Right ventricle myocardium superior (tissue), 1 donor: ENCODE data around the gene PLEKHH3. TPM values are rescaled to one million over a fixed set of nuclear protein-coding genes. Genes with fewer than 3 reads are reported as not detected.
"Not testable (repeated sequence)": the region's sequence is repeated elsewhere in the genome, so short reads cannot be mapped to it uniquely, and the experiment has no call there.

Experiments used
- ATAC-seq: fragments of 200-7000 bp; cut with Tn5 transposase; one replicate; pipeline ENCODE4 v1.9.1; 2020; ENCODE audit warnings: mild to moderate bottlenecking; ENCODE audit not compliant: poor library complexity
- DNase-seq: peaks from one replicate; pipeline ENCODE4 v3.0.0-alpha.2; 2020
- intact Hi-C: fragments of 100-400 bp; cut with DNase I; formaldehyde crosslinking; loops from one replicate; pipeline ENCODE4 v1.11.2; 2022
- total RNA-seq: library from RNA; stranded (reverse); fragmentation: NEBNext Ultra II Directional; extraction: Animal tissue kit (Norgen Biotek cat#: 25700); gene quantifications from one replicate; pipeline ENCODE4 v1.2.1, GENCODE V29; 2021
- donor health status: DM: no; HTN: yes; CAD: no; lungs with severe emphysema.

Gene PLEKHH3
- total RNA-seq, 1 donor from 2014 or later, result 27.5 TPM

DNA sequence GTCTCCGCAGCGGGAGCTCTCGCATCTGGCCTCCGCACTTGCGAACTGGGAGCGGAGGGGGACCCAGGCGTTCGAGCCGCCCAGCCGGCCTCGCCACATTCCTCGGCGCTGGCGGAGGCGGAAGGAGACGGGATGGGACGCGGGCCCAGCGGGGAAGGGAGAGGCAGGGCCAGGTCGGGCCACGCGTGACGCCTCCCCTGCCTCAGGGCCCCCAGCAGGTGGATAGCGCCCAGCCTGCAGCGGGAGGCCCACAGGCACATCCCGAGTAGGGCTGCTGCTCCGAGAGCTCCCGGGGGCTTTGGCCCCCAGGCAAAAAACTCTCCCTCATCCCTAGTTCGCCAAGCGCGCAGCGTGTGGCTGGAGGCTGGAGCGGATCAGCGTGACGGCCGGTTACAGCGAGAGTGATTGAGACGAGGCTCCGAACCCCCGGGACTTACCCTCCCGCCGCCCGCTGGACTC, 800 bp downstream of the PLEKHH3 start:
- DNase-seq (peak; percentile 72), ATAC-seq (peak; percentile 19)
- intact Hi-C loops, result loop anchor here (5.0 kb wide), 1 partner anchor 69 kb away; the partner anchor contains the start of genes RETREG3 and TUBG1

- intact Hi-C loops, result loop anchor here (5.0 kb wide), 1 partner anchor 68 kb away; the partner anchor contains the start of genes RETREG3 and TUBG1
- peak; percentile 22 for ATAC-seq
- DNase-seq, result peak; percentile 79
These were observed 1.3 kb downstream of the PLEKHH3 start for GRCh38 chr17:42675348-42675964.

DNA sequence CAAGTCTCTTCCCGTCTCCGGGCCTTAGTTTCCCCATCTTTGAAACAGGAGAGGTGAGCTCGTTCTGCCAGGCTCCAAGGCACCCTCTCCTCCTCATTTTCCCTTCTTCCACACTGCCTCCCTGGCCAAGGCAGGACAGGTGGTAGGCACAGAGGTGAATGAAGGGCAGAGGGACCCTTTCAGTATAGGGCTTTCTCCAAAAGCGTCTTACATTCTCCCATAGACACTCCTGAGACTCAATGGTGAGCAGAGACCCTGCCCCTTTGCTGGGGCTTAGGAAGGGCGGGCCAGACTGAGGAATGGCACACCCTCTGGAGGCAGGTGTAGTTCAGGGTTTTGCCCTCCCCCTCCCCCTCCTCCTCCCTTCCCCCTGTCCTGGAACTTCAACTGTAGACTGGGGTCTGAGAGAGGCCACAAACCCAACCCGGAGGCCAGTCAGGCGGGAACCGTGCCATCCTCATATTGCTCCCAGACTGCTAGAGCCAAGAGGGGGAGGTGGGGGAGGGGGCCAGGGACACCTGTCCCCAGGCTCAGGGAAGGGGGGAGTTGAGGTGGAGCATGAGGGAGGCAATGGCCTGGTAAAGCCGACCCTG, 1.9 kb downstream of the PLEKHH3 start:
- ATAC-seq, result no peak
- no peak for DNase-seq
- intact Hi-C loops, result loop anchor here (5.0 kb wide), 1 partner anchor 68 kb away; the partner anchor contains the start of genes RETREG3 and TUBG1

DNA sequence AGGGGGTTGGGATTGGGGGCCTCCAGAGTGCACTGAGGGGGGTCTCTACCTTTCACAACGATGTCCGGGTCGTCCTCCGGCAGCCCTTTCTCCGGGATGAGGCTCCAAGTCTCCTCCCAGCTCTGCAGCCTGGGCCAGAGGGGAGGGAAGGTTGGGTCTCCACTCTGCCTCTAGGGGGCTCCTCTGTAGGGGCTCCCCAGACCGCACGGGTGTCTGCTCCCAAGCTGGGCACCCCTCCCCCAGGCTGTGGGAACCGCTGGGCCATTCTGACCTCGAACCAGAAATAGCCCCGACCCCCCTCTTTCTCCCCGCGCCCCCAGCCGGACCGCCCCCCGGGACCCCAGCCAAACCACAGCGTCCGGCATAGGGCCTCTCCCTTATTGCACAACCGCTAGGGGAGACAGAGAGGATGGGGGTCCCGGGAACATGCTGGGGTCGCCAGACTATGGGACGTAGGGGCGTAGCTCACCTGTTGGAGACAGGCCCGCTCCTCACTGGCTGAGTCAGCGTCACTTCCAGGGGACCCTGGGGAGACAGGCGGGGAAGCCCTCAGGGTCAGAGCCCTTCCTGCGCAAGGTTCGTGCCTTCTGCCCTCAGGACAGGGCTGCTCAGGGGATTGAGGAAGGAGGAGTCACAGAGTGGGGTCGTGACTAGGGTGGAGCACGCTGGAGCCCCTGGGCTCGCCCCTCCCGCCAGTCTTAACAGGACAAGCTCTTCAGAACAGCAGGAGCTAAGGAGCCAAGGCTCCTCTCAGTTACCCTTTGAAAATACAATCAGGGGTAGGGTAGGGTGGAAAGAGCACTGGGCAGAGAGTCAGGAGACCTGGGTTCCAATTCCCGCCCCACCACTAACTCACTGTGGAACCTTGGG, 2.7 kb downstream of the PLEKHH3 start:
- ATAC-seq (no peak), DNase-seq (peak; percentile 81)
- intact Hi-C loops, result no loop called here

- DNase-seq (no peak), ATAC-seq (no peak)
- intact Hi-C loops, result no loop called here
These were observed 3.4 kb downstream of the PLEKHH3 start for GRCh38 chr17:42673266-42673884.

DNA sequence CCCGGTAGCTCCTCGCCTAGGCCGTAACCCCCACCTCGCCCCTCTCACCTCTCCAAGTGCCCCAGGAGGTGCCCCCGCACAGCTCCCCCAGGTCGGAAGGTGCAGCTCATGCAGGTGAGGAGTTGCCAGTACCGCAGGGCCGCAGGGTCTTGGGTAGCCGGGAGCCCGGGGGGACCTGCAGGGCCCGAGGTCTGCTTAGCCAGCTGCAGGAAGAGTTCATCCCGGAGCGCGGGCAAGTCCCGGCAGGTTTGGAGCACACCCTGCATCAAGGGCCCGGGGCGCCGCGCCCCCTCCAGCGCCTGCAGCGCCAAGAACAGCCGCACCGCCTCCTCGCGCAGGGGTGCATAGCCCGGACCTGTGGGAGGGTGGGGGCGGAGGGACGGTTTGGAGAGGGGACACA, 4.8 kb downstream of the PLEKHH3 start:
- DNase-seq (no peak), ATAC-seq (no peak)
- intact Hi-C loops, result no loop called here

DNA sequence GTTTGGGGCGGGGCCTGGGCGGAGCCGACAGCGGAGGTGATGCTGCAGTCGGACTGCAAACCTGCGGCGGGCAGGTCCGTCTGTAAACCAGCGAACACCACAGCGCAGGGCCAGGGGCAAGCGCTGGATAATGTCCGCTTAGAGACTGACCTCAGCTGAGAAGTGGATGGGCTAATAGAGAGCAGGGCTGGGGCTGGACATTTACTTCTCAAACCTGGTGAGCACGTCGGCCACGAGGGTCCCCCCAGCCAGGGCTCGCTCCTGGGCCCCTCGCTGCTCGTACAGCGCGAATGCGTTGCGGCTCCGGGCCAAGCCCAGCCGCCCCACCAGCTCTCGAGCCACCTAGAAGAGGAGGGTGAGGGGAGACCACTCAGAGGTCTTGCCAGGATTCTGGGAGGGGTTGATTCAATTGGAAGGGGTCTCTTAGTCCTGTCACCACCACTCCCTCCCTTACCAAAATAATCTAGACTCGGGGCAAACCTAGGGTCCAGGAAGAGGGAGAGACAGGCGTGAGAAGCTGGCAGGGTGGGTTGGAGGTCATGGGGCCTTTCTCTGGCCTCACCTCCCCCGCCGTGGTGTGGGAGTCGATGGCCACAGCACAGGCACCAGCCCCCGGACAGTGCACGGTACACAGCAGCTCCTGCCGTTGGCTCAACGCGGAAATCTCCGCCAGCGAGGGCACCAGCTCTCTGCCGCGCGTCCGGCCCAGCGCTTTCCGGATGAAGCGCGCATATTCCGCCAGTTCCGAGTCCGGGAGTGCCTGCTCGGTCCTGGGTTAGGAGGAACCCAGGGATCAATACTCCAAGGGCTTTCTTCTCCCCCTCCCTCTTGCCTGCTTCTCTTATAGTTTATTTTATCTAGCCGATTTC, 5.8 kb downstream of the PLEKHH3 start:
- DNase-seq (no peak), ATAC-seq (no peak)
- intact Hi-C loops, result no loop called here

DNA sequence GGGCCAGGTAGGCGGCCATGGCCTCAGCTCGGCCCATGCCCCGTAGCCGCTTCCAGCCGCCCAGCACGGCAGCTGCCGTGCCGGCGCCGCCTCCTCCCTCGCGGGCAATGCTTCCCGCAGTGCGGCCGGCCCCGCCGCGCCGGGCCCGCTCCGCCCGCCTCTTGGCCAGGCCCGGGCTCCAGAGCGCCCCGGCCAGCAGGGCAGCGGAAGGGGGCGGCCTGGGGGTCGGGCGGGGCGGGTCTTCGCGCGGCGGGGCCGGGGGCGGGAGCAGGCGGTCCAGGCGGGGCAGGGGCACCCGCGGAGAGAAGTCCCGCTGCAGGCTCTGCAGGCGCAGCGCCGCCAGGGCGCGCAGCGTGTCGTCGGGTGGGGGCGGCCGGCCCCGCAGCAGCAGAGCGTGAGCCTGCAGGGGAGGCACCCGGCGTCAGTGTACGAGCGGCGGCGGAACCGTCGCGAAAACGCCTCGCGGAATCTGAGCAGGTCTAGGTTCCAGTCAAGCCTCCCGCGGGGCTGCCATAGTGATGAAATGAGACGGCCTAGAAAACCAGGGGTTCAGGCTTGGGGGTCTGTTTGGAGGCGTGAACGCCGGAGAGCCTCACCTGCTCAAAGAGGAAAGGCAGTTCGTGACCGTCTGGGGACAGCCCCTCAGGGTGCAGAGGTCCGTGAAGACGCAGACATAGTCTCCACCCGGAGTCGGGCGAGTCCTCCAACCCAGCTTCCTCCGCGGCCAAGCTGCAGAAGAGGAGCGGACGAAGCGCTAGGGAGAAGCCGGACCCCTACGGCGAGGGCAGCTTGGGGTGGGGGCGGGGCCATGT, 6.6 kb downstream of the PLEKHH3 start:
- intact Hi-C loops, result no loop called here
- no peak for ATAC-seq
- no peak for DNase-seq

- DNase-seq (no peak), ATAC-seq (no peak)
- intact Hi-C loops, result no loop called here
These were observed 7.2 kb downstream of the PLEKHH3 start for GRCh38 chr17:42669705-42669976.

DNA sequence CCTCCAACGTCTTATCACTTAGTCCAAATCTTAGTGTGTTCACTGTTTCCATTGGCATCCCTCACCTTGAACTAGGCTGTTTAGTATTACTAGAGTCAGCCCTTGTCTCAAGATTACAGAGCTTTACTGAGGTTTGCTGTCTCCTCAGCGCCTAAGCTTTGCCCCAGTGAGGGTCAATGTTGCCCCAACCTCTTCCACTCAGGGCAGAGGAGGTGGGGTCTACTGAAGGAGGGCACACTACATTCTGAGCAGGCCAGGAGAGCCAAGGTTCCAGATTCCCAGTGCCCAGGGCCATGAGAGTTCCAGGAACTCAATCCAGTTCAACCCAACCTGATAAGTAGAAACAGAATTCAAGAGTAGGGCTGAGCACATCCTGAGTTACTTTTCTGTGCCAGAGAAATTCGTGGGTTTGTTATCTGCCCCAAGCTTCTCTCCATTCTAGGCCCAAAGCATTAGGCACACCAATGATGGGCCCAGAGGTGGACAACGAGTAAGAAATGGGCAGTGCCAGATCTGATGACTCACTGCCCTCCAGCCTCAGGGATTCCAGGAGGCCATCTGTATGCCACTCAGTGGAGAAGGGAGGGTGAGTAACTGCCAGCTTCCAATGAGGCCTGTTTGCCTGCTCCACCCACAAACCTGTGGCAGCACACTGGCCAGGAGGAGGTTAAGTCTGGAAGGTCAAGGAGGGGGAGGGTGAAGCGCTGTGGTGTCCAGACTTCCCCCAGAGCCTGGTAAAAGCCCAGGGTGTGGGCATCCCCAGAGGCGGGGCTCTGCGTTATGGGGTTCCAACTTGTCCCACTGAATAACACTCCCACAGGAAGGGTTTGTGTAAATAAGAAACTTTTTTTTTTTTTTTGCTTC, 9.5 kb downstream of the PLEKHH3 start:
- peak; percentile 49 for ATAC-seq

DNA sequence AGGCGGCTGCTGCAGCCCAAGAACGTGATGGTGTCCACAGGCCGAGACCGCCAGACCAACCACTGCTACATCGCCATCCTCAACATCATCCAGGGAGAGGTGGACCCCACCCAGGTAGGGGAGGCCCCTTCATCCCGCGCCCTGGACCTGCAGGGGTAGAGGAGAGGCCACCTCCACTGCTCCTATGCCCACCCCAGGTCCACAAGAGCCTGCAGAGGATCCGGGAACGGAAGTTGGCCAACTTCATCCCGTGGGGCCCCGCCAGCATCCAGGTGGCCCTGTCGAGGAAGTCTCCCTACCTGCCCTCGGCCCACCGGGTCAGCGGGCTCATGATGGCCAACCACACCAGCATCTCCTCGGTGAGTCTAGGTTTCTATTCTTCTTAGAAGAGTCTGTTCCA, 10.7 kb downstream of the PLEKHH3 start:
- DNase-seq, intact Hi-C loops, ATAC-seq: not testable (repeated sequence)

More for the DNA sequence above, 9.5 kb downstream of the PLEKHH3 start:
- intact Hi-C loops, result no loop called here
- DNase-seq, result no peak

- DNase-seq, result no peak
- no peak for ATAC-seq
- intact Hi-C loops, result no loop called here
These were observed 11.2 kb downstream of the PLEKHH3 start for GRCh38 chr17:42665581-42666001.

DNA sequence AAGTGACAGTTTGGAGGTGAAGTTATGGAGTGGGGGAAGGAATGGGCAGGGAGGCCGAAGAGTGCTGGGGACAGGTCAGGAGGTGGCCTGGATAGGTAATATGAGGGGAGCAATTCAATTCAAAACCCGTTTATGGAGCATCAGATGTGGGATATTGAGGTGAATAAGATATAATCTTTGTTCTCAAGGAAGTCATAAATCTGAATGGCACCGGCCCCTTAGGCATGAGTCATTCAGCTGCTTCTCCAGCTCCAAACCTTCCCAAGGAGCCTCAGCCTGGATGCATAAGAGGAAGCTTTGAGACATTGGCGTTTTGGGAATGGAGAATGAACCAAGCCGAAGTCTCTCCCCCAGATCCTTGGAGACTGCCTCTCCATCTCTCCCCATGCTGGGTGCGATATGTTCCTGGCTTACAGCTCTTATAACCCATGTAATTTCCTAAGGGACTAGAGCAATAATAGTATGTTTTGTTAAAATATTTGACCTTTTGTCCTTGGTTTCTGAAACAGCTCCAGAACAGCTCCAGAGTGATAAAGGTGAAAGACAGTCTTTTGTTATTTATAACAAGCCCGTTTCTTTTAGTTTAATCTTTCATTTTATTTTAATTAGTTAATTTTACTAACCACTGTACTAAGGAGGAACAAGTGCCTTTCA, 16.0 kb downstream of the PLEKHH3 start:
- ATAC-seq (no peak), DNase-seq (no peak)
- intact Hi-C loops, result no loop called here

DNA sequence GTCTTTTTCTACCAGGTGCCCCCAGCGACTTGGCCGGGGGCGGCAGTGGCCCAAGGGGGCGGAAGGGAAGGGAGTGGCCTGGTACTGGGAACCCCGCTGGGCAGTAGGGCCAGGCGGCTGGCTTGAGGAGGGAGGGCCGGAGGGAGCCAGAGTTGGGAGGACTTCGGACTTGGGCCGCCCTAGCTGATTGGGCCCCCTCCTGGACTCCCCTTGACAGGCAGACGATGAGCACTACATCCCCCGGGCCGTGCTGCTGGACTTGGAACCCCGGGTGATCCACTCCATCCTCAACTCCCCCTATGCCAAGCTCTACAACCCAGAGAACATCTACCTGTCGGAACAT, 16.9 kb downstream of the PLEKHH3 start:
- peak; percentile 26 for ATAC-seq
- DNase-seq, intact Hi-C loops: not testable (repeated sequence)

- intact Hi-C loops, result no loop called here
- DNase-seq (peak; percentile 92), ATAC-seq (peak; percentile 95)
These were observed 17.5 kb downstream of the PLEKHH3 start, which contains the start of gene TUBG2 for GRCh38 chr17:42659079-42659931. Gene TUBG2 (plus strand): TSS chr17:42659284. CDS start chr17:42659504, 220 bp downstream.
